ENCODE data around the gene AHSG. TPM values are rescaled to one million over a fixed set of nuclear protein-coding genes. Genes with fewer than 3 reads are reported as not detected.

Gene AHSG, protein sequence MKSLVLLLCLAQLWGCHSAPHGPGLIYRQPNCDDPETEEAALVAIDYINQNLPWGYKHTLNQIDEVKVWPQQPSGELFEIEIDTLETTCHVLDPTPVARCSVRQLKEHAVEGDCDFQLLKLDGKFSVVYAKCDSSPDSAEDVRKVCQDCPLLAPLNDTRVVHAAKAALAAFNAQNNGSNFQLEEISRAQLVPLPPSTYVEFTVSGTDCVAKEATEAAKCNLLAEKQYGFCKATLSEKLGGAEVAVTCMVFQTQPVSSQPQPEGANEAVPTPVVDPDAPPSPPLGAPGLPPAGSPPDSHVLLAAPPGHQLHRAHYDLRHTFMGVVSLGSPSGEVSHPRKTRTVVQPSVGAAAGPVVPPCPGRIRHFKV
- 0.63 TPM for total RNA-seq

DNA sequence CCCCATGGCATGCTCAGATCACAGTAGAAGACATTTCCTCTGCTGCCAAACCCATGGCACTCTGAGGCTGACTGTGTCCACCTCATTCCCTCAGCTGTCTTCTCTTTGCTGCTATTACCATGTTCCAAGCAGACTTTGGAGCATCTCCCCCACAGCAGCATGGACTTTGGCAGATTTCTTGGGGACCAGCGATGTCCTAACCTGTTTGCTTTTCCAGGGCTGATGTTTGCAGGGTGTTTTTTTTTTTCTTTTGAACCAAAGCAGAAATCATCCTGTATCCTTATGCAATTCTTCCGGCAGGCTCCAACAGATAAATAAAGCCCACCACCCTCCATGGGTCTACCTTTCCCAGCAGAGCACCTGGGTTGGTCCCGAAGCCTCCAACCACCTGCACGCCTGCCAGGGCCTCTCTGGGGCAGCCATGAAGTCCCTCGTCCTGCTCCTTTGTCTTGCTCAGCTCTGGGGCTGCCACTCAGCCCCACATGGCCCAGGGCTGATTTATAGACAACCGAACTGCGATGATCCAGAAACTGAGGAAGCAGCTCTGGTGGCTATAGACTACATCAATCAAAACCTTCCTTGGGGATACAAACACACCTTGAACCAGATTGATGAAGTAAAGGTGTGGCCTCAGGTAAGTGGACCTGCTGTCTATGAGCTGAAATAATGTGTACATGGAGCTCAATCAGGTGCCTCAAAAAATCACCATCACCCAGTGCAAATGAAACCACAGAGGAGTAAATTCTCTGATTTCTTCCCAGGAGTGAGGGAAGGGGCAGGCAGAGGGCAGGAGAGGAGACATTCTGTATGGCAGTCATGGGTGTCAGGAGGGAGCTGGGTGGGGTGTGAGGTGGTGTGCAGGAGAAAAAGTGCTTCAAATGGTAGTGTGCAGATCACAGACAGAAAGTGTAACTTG, at the start of gene AHSG:
AHSG (plus strand) TSS at position 340 of the 916 bp plus-strand sequence; CDS start at position 422, 82 bp downstream.

GRCh38 chr3:186567072-186567921, 45.6 kb upstream of the AHSG start, which contains the start of gene TBCCD1:
TSS of gene TBCCD1 (minus strand) at chr3:186567339. CDS start at chr3:186564329, 3,010 bp downstream.

GRCh38 chr3:186570096-186570940, 42.5 kb upstream of the AHSG start, which contains the start of gene DNAJB11:
TSS of gene DNAJB11 (plus strand) at chr3:186570720. CDS start at chr3:186570898, 178 bp downstream.

DNA sequence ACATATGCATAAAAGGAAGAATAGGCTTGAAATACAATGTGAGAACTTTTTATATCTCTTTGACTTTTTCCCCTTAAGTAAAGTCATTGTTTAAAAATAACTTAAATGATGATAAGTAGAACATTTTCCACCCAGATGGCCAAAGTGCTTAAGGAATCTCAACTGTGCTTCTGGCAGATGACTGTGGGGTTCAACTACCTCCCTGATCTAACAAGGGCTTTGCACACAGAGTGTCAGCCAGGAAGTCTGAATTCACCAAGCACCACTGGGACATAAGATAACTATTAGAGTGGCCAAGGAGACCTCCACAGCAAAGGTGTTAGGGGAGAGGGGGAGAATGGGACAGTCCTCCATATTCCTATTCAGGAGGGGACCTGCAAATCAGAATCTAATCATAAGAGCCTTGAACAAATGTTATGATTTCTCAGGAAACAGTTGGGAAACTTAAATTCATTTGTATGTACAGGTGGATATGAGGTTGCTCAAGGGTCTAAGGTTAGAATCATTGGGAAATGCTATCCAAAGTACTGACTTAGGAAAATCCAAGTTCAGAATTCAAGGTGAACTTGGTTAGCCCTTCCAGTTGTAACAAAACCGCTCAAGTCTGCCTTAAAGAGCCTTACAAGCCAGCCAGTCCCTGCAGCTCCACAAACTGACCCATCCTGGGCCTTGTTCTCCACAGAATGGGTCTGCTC, 27.1 kb downstream of the AHSG start, which contains the start of gene FETUB:
FETUB (plus strand) TSS at position 622 of the 695 bp plus-strand sequence; CDS start at position 684, 62 bp downstream.

GRCh38 chr3:186665625-186666188, 52.8 kb downstream of the AHSG start, which contains the start of gene HRG:
TSS of gene HRG (plus strand) at chr3:186666014. CDS start at chr3:186666032, 18 bp downstream.

Small RNA genes within 50 kb of the gene (small RNA-seq; reads per million reads assigned to genes)
- gene RF00017 (ENCODE audit: low replicate concordance) = not detected

Other genes with a start within 250 kb of the AHSG start
- 7.2 TPM for gene CRYGS, start 68.7 kb upstream of the AHSG start, total RNA-seq
- gene TBCCD1, start 45.7 kb upstream of the AHSG start, total RNA-seq = 41.3 TPM
- 33.2 TPM for gene DNAJB11, start 42.3 kb upstream of the AHSG start, total RNA-seq
- gene FETUB, start 27.3 kb downstream of the AHSG start, total RNA-seq = not detected
- gene HRG, start 53.0 kb downstream of the AHSG start, total RNA-seq = not detected
- not detected for gene KNG1, start 104.3 kb downstream of the AHSG start, total RNA-seq
- gene EIF4A2, start 170.5 kb downstream of the AHSG start, total RNA-seq = 1,078 TPM
- 37.6 TPM for gene RFC4, start 193.4 kb downstream of the AHSG start, total RNA-seq
- gene ADIPOQ, start 229.7 kb downstream of the AHSG start, total RNA-seq = not detected